Measurements from ENCODE around the gene TMEM50A.

Gene TMEM50A

DNA sequence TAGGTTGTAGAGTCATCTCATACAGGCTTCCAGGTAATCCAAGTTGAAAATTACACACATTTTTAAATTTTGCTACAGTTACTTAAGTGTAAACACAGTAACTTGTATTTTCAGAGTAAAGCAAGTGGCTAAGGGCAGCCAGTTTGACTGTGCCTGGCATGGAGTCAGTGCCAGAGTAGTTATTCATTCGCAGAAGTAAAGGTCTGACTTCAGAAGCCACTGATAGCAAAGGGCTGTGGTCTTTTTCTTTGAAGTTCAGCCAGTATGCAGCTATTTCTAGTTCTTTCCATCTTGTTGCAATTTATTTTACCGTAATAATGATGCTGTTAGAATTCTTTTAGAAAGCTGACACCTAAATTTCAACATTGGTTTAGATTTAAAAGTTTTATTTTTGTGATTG lies 9.4 kb downstream of the TMEM50A start:
- DNase-seq (ENCODE audit: low read depth) = no peak
- no peak overlapping the region for H3K4me3 ChIP-seq (replicated peaks; ENCODE audit: low read depth, low read length)
- TF ChIP-seq, protein P1, sequence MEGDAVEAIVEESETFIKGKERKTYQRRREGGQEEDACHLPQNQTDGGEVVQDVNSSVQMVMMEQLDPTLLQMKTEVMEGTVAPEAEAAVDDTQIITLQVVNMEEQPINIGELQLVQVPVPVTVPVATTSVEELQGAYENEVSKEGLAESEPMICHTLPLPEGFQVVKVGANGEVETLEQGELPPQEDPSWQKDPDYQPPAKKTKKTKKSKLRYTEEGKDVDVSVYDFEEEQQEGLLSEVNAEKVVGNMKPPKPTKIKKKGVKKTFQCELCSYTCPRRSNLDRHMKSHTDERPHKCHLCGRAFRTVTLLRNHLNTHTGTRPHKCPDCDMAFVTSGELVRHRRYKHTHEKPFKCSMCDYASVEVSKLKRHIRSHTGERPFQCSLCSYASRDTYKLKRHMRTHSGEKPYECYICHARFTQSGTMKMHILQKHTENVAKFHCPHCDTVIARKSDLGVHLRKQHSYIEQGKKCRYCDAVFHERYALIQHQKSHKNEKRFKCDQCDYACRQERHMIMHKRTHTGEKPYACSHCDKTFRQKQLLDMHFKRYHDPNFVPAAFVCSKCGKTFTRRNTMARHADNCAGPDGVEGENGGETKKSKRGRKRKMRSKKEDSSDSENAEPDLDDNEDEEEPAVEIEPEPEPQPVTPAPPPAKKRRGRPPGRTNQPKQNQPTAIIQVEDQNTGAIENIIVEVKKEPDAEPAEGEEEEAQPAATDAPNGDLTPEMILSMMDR (IDR thresholded peaks at IDR 0.05; ENCODE audit: low read length, missing control alignments) = no peak

DNA sequence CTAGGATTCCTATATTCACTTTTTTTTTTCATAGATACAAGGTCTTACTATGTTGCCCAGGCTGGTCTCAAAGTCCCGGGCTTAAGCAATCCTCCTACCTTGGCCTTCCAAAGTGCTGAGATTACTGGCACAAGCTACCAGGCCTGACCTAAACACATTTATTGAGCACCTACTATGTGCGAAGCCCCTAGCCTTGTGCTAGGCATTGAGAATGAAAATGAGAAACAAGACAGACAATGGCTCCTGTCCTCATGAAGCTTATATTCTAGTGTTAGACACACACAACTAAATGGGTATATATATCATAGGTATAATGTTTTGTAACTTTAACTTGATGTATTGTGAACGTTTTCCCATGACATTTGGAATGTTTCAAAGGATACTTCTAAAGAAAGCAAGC lies 11.5 kb downstream of the TMEM50A start:
- TF ChIP-seq, protein P1 (IDR thresholded peaks at IDR 0.05; ENCODE audit: low read length, missing control alignments) = no peak
- DNase-seq (ENCODE audit: low read depth) = no peak
- H3K4me3 ChIP-seq (replicated peaks; ENCODE audit: low read depth, low read length) = no peak overlapping the region

DNA sequence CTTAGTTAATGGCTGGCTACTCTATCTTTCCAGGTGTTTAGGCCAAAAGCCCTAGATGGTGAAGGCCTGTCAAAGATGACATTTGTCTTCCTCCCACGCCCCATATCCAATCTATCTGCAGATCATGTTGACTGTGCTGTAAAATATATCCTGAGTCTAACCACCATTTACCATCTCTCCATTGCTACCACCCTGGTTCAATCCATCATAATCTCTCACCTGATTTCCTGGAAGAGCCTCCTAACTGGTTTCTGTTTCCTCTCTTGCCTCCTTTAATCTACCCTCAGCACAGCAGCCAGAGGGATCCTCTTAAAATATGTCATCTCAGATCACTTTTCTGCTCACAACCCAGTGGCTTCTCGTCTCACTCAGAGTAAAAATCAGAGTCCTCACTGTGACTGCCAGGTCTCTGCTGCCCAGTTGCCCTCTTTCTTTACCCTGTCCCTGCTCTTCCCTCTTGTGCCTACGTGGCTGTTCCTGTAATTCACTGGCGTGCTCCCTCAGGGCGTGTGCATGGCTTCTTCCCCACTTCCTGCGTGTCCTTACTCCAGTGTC lies 17.8 kb downstream of the TMEM50A start:
- TF ChIP-seq, protein P1 (IDR thresholded peaks at IDR 0.05; ENCODE audit: low read length, missing control alignments) = no peak
- no peak for DNase-seq (ENCODE audit: low read depth)
- no peak overlapping the region for H3K4me3 ChIP-seq (replicated peaks; ENCODE audit: low read depth, low read length)

DNA sequence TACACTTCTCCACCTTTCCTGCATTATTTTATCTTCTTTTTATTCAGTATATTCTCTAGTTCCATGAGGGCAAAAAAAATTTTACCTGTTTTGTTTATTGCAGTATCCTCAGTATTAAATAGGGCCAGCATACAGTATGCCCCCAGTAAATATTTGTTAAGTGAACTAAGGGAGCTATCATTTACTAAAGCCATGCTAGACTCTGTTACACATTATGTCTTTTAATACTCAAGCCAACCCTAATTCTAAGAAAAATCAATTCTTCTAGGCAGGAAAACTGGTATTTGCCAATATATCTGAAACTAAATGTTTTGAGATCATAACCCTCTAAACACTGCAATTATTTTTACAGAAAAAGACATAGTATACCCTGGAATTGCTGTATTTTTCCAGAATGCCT lies 18.3 kb downstream of the TMEM50A start:
- no peak overlapping the region for H3K4me3 ChIP-seq (replicated peaks; ENCODE audit: low read depth, low read length)
- no peak for DNase-seq (ENCODE audit: low read depth)
- TF ChIP-seq, protein P1 (IDR thresholded peaks at IDR 0.05; ENCODE audit: low read length, missing control alignments) = no peak

DNA sequence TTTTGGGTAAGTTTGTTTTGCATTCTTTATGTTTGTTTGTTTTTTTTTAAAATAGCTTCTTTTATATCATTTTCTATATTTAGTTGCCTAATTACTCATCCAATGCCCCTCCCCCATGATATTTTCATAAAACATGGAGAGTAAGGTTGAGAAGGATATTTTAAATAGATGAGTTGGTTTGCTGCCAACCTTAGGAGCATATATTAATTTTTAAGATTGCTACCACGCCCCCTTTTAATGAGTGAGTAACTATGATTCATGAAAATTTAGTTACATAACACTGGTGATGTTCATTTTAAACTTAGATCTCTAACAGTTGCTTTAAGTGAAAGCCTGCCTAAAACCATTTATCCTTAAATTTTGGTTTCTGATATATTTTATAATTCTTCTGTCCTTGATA lies 18.7 kb downstream of the TMEM50A start:
- no peak overlapping the region for H3K4me3 ChIP-seq (replicated peaks; ENCODE audit: low read depth, low read length)
- DNase-seq (ENCODE audit: low read depth) = no peak
- TF ChIP-seq, protein P1 (IDR thresholded peaks at IDR 0.05; ENCODE audit: low read length, missing control alignments) = no peak

DNA sequence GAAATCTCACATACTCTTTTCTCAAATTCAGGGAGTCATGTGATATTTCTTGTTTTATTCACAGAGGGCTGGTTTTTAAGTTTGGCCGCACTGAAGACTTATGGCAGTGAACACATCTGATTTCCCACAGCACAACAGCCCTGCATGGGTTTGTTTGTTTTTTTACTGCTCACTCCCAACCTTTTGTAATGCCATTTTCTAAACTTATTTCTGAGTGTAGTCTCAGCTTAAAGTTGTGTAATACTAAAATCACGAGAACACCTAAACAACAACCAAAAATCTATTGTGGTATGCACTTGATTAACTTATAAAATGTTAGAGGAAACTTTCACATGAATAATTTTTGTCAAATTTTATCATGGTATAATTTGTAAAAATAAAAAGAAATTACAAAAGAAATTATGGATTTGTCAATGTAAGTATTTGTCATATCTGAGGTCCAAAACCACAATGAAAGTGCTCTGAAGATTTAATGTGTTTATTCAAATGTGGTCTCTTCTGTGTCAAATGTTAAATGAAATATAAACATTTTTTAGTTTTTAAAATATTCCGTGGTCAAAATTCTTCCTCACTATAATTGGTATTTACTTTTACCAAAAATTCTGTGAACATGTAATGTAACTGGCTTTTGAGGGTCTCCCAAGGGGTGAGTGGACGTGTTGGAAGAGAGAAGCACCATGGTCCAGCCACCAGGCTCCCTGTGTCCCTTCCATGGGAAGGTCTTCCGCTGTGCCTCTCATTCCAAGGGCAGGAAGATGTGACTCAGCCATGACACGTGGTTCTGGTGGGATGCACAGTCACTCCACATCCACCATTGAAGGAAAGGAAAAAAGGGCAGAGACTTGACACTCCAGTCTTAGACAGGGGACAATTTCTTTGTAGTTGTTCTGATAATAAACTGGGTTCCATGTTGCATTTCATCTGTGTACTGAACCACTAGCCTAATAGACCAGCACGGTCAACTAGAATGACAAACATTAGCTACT lies 22.8 kb downstream of the TMEM50A start:
- DNase-seq (ENCODE audit: low read depth) = peak; percentile 47

More for the DNA sequence above, 22.8 kb downstream of the TMEM50A start:
- H3K4me3 ChIP-seq (replicated peaks; ENCODE audit: low read depth, low read length) = no peak overlapping the region
- TF ChIP-seq, protein P1 (IDR thresholded peaks at IDR 0.05; ENCODE audit: low read length, missing control alignments) = no peak
